Measurements from ENCODE around the gene FANCC. TPM values are rescaled to one million over a fixed set of nuclear protein-coding genes. Genes with fewer than 3 reads are reported as not detected.

The FANCC gene, protein sequence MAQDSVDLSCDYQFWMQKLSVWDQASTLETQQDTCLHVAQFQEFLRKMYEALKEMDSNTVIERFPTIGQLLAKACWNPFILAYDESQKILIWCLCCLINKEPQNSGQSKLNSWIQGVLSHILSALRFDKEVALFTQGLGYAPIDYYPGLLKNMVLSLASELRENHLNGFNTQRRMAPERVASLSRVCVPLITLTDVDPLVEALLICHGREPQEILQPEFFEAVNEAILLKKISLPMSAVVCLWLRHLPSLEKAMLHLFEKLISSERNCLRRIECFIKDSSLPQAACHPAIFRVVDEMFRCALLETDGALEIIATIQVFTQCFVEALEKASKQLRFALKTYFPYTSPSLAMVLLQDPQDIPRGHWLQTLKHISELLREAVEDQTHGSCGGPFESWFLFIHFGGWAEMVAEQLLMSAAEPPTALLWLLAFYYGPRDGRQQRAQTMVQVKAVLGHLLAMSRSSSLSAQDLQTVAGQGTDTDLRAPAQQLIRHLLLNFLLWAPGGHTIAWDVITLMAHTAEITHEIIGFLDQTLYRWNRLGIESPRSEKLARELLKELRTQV
- 12.2 TPM for total RNA-seq

DNA sequence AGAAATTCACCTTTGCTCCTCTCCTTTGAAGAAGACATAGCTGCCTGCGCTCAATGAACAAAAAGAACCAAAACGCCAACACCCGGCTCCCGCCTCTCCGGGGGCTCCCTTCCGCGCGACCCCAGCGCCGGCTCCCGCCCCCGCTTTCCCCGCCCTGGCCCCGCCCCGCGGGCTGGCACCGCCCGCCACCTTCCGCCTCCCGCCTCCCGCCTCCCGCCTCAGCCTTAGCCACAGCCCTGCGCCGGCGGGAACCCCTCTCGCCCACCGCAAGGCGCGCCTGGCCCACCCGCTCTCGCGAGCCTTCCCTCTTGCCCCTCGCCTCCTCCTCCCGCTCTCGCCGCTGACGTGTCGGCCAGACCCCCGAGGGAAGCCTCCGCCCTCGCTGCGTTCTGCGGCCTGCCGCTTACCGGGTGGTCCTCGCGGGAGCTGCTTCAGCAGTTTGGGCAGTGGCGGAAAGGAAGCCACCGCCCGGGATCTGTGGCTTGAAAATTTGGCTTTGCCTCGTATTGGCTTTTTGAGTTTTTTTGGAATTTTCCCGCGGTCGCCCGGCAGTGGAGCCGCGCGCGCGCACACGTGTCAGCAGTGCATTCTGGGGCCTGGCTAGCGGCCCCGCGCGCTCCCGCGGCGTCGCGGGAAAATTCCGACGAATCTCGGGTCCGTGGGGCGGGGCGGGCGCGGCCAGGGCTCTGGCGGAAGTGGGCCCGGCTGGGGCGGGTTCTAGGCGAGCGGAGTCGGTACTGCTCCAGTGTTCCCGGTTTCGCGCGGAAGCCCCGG lies at the start of gene FANCC:
Gene FANCC, minus strand, starts transcription at position 591 of the 774 bp plus-strand sequence. CDS start 68,418 bp downstream, outside the sequence.
- FAIRE-seq = no peak
- peak; percentile 90 to 93 for DNase-seq (ENCODE audit: low spot score in 2 of 2)

DNA sequence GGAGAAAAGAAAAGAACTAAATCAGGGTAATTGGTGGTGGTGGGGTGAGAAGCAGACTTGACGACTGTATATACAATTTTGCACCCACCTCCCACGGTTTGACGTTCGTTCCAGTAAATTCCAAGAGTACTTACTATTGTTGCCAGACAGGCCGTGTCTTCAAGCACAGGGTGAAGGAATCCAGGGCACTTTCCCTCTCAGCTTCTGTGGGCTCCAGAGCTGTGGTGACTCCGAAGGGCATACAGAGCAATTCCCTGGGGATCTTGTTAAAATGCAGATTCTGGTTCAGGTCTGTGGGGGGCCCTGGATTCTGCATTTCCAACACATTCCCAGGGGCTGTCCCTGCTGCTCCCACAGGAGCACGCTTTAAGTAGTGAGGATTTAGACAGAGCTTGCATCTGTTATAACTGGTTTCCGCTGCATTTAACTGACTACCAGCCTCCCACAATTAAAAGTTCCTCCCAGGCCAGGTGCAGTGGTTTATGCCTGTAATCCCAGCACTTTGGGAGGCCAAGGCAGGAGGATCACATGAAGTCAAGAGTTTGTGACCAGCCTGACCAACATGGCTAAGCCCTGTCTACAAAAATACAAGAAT lies 49.3 kb upstream of the FANCC start:
- no peak for FAIRE-seq
- DNase-seq (ENCODE audit: low spot score in 2 of 2) = no peak

DNA sequence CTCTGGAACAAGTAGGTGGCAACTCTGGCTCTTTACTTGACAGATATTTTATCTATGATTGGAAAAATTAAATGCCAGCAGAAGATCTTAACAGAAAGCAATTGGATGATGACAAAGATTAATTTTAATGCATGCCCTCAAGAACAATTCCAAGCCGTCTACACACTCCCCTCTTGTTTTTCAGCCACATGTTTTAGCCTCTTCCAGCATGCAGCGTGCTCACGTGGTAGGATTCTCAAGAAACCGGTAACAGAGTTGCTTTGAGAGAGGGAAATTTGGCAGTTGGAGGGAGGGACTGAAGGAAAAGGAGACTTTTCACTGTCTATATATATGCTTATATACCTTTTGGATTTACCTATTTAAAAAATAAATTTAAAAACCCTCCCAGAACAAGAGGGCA lies 48.3 kb upstream of the FANCC start:
- DNase-seq (ENCODE audit: low spot score in 2 of 2) (no peak), FAIRE-seq (no peak)

DNA sequence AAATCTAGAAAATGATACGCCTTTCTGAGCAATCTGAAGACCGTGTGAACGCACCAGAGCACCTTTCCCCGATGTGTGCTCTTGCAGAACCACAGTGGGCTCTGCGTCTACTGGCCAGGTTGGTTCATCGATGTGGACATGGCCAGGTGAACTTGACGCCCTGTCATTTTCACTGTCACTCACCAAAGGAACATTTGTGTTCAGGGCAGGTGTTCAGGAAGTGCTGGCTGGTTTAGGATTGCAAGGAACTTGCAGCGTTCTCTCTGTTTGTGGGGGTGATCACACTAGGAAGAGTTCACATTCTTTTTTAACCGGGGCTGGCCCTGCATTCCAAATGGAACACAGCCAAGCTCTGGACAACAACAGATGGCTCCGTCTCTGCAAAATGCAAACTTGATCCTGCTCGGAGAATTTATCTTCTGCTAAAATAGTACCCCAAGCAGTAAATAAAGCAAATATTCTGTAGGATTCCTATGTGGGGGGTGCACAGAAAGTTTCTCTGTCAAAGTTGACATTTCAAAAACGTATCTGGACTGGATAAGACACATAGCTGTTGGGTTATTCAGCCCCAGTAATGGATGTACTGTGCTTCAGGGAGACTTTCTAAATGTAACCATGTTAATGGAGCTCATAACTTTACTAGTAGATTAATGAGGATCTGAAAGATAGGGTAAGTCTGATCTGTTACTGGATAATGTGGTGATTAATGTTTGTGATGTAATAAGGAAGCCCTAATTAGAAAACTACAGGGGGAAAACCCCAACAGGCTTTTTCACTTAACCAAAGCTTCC lies 45.7 kb upstream of the FANCC start:
- DNase-seq (ENCODE audit: low spot score in 2 of 2) (no peak), FAIRE-seq (no peak)

DNA sequence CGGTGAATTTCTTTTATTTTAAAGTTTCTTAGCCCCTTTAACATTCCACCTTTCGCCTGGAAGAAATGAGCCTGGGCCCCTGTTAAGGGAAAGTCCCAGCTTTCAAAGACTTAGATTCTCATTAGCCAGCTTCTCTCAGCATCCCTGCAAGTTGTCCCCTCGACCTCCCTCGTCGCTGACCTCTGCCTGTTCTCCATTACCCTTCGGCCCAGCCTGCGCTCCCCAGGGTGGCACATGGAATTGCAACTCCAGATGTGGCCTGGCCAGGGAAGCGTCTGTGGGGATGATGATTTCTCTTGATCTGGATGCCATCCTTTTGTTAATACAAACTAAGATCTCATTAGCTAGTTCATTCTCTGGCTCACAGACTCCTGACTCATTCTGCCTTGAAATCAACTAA lies 43.4 kb upstream of the FANCC start:
- DNase-seq (ENCODE audit: low spot score in 2 of 2) (no peak), FAIRE-seq (no peak)

DNA sequence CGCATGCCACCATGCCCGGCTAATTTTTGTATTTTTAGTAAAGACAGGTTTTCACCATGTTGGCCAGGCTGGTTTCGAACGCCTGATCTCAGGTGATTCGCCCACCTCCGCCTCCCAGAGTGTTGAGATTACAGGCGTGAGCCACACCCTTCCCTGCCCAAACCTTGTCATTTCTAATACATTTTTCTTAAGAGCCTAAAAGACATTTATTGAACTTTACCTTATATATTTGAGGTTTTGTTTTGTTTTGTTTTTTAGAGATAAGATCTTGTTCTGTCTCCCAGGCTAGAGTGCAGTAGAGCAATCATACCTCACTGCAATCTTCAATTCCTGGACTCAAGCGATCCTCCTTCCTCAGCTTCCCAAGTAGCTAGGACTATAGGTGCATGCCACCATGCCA lies 39.8 kb upstream of the FANCC start:
- no peak for FAIRE-seq
- DNase-seq (ENCODE audit: low spot score in 2 of 2) = no peak

DNA sequence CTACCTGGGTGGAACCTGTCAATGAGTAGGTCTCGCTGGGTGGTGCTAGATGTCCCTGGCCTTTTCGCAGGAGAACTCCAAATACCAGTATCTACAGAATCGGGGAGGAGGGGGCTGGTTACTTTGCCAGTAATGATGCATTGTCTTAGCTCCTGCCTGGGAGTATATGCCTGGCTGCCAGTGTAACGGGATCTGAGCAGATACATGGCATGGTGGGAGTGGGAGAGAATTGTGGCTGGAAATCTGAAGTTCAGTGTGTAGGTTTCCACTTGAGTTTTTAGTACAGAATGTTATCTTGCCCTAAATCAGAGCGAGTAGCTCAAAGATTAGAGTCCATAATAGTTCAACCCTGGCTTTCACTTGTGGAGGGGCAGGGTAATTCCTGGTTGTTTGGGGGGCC lies 38.0 kb upstream of the FANCC start:
- no peak for DNase-seq (ENCODE audit: low spot score in 2 of 2)
- FAIRE-seq = no peak

DNA sequence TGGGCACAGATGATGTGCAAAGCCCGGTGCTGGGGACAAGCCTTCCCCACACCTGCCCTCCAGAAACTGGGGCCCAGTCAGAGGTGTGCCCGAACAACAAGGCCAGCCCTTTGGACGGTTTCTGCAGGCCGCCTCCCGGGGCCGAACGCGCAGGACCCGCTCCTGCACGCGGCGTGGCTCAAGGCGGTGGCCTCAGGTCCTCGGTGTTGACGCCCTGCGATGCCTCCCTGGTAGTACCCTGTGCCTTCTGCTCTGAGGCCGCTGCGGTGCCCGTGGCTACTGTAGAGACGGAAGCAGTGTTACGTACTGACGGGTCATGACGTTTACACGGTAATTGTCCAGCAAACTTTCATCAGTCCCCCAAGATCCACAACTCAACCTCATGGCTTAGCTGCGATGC lies 33.5 kb upstream of the FANCC start:
- FAIRE-seq = no peak
- DNase-seq (ENCODE audit: low spot score in 2 of 2) = no peak

DNA sequence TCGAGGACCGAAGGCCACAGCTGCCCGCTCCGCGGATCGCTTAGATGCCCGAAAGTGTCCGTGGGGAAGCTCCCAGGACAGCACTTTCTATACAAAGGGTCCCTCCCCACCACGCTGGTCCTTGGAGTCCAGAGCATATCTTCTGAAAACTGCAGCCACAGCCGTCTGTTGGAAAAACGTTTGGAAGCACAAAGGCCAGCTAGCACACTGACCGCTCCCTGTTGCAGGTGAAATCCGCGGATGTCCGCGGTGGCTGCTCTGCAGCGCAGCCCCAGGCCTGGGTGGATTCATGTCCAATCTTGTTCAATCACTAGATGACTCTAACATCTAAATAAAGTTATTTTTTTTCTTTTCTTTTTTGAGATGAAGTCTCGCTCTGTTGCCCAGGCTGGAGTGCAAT lies 32.8 kb upstream of the FANCC start:
- no peak for FAIRE-seq
- no peak for DNase-seq (ENCODE audit: low spot score in 2 of 2)

DNA sequence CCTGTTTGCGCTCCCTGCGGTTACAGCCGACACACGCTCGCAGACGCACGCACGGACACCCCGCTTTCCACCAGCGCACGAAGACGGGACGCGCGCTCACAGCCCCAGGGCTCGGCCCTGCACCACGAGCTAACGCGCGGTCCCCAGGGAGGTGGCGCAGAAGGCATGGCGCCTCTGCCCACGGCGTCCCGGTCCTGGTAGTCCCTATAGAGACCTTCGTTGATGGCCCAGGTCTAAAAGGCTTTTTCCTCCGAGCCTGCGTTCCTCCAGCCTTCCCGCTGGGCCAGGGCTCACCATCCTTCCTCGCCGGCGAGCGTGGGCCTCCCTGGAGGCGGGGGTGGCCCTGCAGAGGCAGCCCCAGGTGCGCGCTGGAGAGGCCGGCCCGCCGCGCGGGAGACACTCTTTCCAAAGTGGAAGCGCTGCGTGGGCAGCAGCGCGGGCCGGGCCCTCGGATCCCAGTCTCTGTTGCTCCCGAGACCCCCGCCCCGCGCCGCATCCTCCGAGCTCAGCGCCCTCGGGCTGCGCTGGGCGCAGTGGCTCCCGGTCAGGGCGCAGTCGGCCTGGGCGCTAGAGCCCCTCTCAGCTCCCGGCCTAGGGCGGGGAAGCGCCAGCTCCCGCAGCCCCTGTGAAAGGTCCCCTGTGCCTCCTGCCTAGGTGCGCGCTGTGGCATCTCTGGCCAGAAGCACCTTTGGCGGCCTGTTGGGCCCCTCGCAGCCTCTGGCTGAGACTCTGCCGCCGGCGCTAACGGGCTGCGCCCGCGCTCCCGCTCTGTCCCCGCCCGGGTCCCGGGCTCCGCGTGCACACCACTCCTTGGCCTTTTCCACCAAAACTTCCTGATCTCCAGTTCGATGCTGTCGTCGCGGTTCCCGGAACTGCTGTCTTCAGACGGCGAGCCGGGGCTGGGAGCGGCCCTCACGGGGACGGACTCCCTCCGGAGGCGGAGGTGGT lies 31.9 kb upstream of the FANCC start:
- FAIRE-seq (no peak), DNase-seq (ENCODE audit: low spot score in 2 of 2) (peak in 1 of 2 donors; percentile 12)

DNA sequence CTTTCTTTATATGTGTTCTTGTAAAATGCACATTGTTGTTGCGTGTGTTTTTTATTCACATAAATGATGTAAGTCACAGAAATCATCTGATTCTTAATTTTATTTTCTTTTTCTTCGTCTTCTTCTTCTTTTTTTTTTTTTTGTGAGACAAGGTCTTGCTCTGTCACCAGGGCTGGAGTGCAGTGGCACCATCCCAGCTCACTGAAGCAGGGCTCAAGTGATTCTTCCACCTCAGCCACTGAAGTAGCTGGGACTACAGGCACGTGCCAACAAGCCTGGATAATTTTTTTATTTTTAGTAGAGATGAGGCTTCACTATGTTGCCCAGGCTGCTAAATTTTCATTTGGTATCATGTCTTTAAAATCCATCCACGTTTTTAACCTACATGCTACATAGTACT lies 28.5 kb upstream of the FANCC start:
- no peak for FAIRE-seq

DNA sequence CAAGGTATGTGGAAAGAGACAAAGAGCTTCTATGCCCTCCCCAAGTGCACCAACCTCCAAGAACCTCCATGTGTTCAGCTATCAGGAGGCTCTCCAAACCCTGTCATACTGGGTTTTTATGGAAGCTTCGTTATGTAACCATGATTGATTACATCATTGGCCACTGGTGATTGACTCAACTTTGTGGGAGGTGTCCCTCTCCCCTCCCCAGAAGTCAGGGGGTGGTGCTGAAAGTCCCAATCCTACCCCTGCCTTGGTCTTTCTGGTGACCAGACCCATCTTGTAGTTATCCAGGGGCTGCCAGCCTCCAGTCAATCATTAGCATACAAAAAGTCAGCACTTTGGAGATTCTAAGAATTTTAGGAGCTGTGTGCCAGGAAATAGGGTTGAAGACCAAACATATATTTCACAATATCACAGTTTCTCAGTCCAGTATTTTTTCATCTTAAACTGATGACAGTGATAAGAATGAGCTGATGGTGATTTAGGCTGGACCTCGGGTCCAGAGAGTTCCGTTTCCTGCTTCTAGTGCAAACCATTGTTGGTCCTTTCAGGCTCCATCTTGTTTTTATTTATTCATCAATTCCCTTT lies 27.3 kb upstream of the FANCC start:
- FAIRE-seq (no peak), DNase-seq (ENCODE audit: low spot score in 2 of 2) (no peak)

More for the DNA sequence above, 28.5 kb upstream of the FANCC start:
- no peak for DNase-seq (ENCODE audit: low spot score in 2 of 2)

DNA sequence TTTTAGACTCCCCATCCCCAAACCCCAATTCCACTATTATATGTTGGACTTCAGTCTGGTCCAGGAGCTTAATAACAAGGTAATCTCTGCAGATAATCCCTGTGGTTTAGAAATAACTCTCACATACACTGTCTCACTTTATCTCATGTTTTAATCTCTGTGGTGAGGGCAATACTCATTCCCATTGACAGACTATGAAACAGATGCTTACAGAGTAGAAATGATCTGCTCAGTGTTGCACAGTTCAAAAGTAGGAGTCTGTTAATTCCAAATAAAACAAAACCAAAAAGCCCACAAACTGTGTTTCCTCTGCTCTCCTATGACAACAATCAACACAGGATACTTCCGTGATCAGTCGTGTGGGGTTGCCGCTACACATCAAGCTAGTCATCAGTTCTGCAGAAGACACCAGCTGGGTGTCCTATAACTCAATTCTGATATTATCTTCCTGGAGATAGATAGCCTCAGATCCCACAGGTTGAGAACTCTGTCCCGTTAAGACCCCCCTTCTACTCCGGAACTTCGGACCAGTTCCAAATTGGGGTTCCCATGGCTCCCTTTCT lies 26.3 kb upstream of the FANCC start:
- FAIRE-seq = no peak
- no peak for DNase-seq (ENCODE audit: low spot score in 2 of 2)

DNA sequence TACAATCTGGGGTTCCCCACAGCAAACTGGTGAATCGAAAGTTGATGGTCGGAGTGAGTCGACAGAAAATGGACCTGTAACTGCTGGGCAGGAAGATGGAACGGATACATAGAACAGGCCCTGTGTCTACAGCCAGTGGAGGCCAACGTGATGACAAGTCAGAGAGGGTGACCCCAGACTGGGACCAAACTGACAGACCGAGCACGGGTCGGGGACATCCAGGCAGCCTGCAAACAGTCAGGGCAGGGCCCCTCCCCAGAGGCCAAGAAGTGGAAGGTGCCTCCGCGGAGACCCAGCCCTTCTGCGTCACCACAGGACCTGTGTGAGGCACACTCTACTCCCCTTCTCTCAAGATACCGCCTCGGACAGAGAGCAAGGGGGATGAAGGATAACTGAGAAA lies 25.1 kb upstream of the FANCC start:
- DNase-seq (ENCODE audit: low spot score in 2 of 2) = no peak
- FAIRE-seq = no peak

DNA sequence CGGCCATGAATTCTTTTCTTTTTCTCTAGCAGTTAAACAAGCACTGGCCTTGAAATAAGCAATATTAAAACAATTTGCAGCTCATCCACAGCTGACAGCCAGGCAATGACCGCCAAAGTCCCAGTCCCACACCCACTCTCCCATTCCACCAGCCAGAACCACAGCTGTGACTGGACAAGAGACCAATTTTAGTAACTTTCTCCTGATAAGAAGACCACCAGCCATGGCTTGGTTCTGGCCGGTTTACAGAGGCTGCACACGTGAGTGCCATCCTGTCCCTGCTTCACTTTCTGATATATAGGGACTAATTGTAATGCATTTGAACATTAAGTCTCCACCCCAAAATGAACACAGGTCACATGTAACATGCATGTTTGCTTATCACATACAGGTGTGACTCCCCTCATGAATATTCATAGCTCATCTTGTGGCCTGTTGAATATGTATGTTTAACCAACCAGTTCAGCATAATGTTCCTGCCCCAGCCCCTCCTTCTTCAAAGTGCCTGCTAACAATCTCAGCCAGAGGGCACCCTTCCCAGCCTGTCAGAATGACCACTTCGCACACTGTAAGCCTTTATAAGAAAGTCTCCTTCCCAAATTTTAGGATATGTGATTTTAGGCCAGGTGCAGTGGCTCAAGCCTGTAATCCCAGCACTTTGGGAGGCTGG lies 23.9 kb upstream of the FANCC start:
- FAIRE-seq (no peak), DNase-seq (ENCODE audit: low spot score in 2 of 2) (no peak)

DNA sequence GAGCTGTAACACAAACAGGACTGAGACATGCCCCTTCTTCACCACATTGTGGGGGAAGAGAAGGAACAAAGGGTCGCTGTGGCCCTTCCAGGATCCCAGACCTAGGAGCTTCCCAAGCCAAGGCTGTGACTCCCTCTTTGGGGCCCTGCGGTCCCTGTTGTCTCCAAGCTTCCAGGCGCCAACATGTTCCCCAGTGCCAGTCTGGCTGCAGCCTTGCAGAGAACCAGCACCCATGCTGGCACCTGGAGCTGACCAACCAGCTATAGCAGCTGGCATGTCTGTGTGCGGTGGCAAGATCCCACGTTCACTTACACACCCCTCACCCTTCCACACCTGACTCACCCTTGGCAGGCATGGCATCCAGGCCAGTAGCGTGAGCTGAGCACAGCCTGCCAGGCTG lies 20.7 kb upstream of the FANCC start:
- no peak for FAIRE-seq
- DNase-seq (ENCODE audit: low spot score in 2 of 2) = no peak

DNA sequence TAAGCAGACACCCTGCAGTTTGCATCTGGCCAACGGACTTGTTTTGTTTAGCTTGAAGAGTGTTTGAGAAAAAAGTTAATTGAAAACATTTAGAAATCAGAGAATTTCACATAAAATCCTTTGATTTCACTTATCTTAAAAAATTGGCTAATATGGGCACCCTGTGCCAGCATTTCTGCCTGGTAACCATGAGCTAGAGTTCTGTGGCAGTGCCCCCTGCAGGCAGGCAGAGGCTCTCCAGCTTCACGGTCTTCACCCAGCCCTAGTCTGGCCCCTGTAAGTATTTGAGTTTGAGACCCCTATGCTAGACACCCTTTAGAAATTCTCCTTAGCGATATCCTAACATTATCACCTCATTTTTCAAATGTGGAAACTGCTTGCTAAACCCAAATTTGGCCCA lies 18.8 kb upstream of the FANCC start:
- FAIRE-seq (no peak), DNase-seq (ENCODE audit: low spot score in 2 of 2) (no peak)

DNA sequence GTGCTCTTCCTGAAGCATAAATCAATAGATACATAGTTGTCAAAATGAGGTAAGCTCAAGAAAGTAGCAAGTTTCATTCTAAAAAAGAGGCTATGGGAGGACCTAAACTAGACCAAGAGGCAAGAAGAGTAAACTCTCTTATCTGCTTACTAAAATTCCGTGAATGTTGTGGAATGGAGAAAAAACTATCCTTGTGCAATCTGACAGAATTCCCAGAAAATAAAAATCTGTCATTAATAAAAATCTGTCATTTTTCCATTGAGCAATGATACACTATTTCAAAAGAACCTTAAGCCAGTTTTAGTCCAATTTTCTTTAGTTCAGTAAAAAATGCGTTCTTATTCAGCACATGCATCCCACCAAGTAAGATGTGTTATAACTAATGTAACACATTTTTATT lies 15.9 kb upstream of the FANCC start:
- DNase-seq (ENCODE audit: low spot score in 2 of 2) (no peak), FAIRE-seq (no peak)

All from frontal cortex (tissue), 4 donors.